ENCODE data around the gene KLK2. TPM values are rescaled to one million over a fixed set of nuclear protein-coding genes. Genes with fewer than 3 reads are reported as not detected.

The KLK2 gene
- total RNA-seq, 1 donor from 2014 or later: not detected

- no peak for DNase-seq (ENCODE audit: low read depth in 2 of 2)
Measured at GRCh38 chr19:50850738-50851137, 22.5 kb upstream of the KLK2 start.

GRCh38 chr19:50851620-50852019 is 21.6 kb upstream of the KLK2 start:
- no peak for DNase-seq (ENCODE audit: low read depth in 2 of 2)

GRCh38 chr19:50854636-50855410 is 18.4 kb upstream of the KLK2 start, which contains the start of gene KLK3:
TSS of gene KLK3 (plus strand) at chr19:50854915. CDS start at chr19:50854956, 41 bp downstream.
- DNase-seq (ENCODE audit: low read depth in 2 of 2): no peak

GRCh38 chr19:50857366-50857765 is 15.9 kb upstream of the KLK2 start:
- no peak for DNase-seq (ENCODE audit: low read depth in 2 of 2)

GRCh38 chr19:50858886-50859285 is 14.4 kb upstream of the KLK2 start:
- DNase-seq (ENCODE audit: low read depth in 2 of 2): no peak

- DNase-seq (ENCODE audit: low read depth in 2 of 2): no peak
Measured at GRCh38 chr19:50859849-50860248, 13.4 kb upstream of the KLK2 start.

- no peak for DNase-seq (ENCODE audit: low read depth in 2 of 2)
Measured at GRCh38 chr19:50861010-50861409, 12.2 kb upstream of the KLK2 start.

- DNase-seq (ENCODE audit: low read depth in 2 of 2): no peak
Measured at GRCh38 chr19:50861496-50862286, 11.5 kb upstream of the KLK2 start.

- DNase-seq (ENCODE audit: low read depth in 2 of 2): no peak
Measured at GRCh38 chr19:50869479-50869878, 3.8 kb upstream of the KLK2 start.

GRCh38 chr19:50870417-50871089 is 2.7 kb upstream of the KLK2 start:
- DNase-seq (ENCODE audit: low read depth in 2 of 2): peak in 1 of 2 donors; percentile 23

- DNase-seq (ENCODE audit: low read depth in 2 of 2): no peak
Measured at GRCh38 chr19:50874211-50874610, 972 bp downstream of the KLK2 start.

GRCh38 chr19:50875795-50876422 is 2.7 kb downstream of the KLK2 start:
- DNase-seq (ENCODE audit: low read depth in 2 of 2): no peak

GRCh38 chr19:50876456-50876855 is 3.2 kb downstream of the KLK2 start:
- DNase-seq (ENCODE audit: low read depth in 2 of 2): no peak

GRCh38 chr19:50877338-50877737 is 4.1 kb downstream of the KLK2 start:
- DNase-seq (ENCODE audit: low read depth in 2 of 2): no peak

GRCh38 chr19:50878851-50879250 is 5.6 kb downstream of the KLK2 start:
- no peak for DNase-seq (ENCODE audit: low read depth in 2 of 2)

- DNase-seq (ENCODE audit: low read depth in 2 of 2): no peak
Measured at GRCh38 chr19:50880241-50880640, 7.0 kb downstream of the KLK2 start.

- DNase-seq (ENCODE audit: low read depth in 2 of 2): no peak
Measured at GRCh38 chr19:50882188-50882587, 8.9 kb downstream of the KLK2 start.

GRCh38 chr19:50889638-50890037 is 16.4 kb downstream of the KLK2 start:
- DNase-seq (ENCODE audit: low read depth in 2 of 2): no peak

GRCh38 chr19:50890422-50891252 is 17.4 kb downstream of the KLK2 start:
- no peak for DNase-seq (ENCODE audit: low read depth in 2 of 2)

GRCh38 chr19:50891253-50891625 is 18.0 kb downstream of the KLK2 start:
- no peak for DNase-seq (ENCODE audit: low read depth in 2 of 2)
